Sigmoid colon (tissue), 4 donors: ENCODE data around the gene ITGA5.
A peak's percentile ranks its signal among the peaks of the same experiment; 100 is the strongest.

ENCODE experiments used
- CTCF ChIP-seq, 4 experiments: fragments of 450-650 bp in 3 of 4; fragments of 200-600 bp in 1 of 4; IDR thresholded peaks; one replicate each; pipeline ENCODE4 v1.5.1; 2016 to 2019; ENCODE audit warnings: antibody characterized with exemption in 4 of 4, mild to moderate bottlenecking in 3 of 4, moderate library complexity in 2 of 4
- POLR2AphosphoS5 ChIP-seq, 4 donors: sonication (generic); formaldehyde crosslinking; IDR thresholded peaks; one replicate each; pipeline ENCODE4 v1.6.1; 2017; ENCODE audit warnings: antibody characterized with exemption in 4 of 4

GRCh38 chr12:54463034-54463433, 44.0 kb upstream of the ITGA5 start:
- no peak for TF ChIP-seq CTCF (IDR thresholded peaks at IDR 0.05)
- peak in 3 of 4 donors; percentile 32 to 46 (median 36) for TF ChIP-seq POLR2AphosphoS5 (IDR thresholded peaks at IDR 0.05)
